GM13977 (cell line): ENCODE data around the gene PLEK2.

Source experiments
- DNase-seq: peaks from one replicate; pipeline ENCODE4 v3.0.0; 2012; ENCODE audit warnings: low spot score
- CTCF ChIP-seq: IDR thresholded peaks from 2 replicates; pipeline ENCODE4 v1.5.1; 2012; ENCODE audit warnings: mild to moderate bottlenecking, control low read depth; ENCODE audit not compliant: insufficient read depth; ENCODE audit errors: extremely low read depth, missing control alignments
- in situ Hi-C: fragments of 300-500 bp; cut with MboI; formaldehyde crosslinking; loops from one replicate; pipeline ENCODE4 v1.12.0; 2022; ENCODE audit warnings: low sequenced_read_pairs, low pct_unique_long_range_greater_than_20kb, mixed read lengths, inconsistent platforms; ENCODE audit not compliant: unreplicated experiment

Gene PLEK2

GRCh38 chr14:67440513-67440912 lies 28.5 kb upstream of the PLEK2 start:
- in situ Hi-C loops: no loop called here
- TF ChIP-seq CTCF: no peak
- no peak for DNase-seq

- no peak for DNase-seq
- in situ Hi-C loops: no loop called here
- no peak for TF ChIP-seq CTCF
These were observed 27.0 kb upstream of the PLEK2 start for GRCh38 chr14:67438969-67439368.

GRCh38 chr14:67436006-67436866 lies 24.3 kb upstream of the PLEK2 start:
- TF ChIP-seq CTCF: no peak
- no peak for DNase-seq
- in situ Hi-C loops: no loop called here

GRCh38 chr14:67435603-67436002 lies 23.6 kb upstream of the PLEK2 start:
- in situ Hi-C loops: no loop called here
- no peak for TF ChIP-seq CTCF
- DNase-seq: no peak

GRCh38 chr14:67432050-67432564 lies 20.1 kb upstream of the PLEK2 start:
- TF ChIP-seq CTCF: no peak
- DNase-seq: no peak
- in situ Hi-C loops: no loop called here

GRCh38 chr14:67429510-67430205 lies 17.7 kb upstream of the PLEK2 start:
- DNase-seq: no peak
- in situ Hi-C loops: loop anchor here (10.0 kb wide), 1 partner anchor 135 kb away; no protein-coding TSS in a partner anchor
- no peak for TF ChIP-seq CTCF
